GM10847 (cell line): ENCODE data around the gene PLCL1.

Experiments
- POLR2A ChIP-seq: IDR thresholded peaks from 2 replicates; pipeline ENCODE4 v1.6.1; 2011; ENCODE audit not compliant: insufficient read length; ENCODE audit errors: extremely low read depth

The PLCL1 gene

GRCh38 chr2:198135481-198135934 is 331.1 kb downstream of the PLCL1 start:
- no peak for TF ChIP-seq POLR2A

GRCh38 chr2:198136142-198136541 is 331.7 kb downstream of the PLCL1 start:
- TF ChIP-seq POLR2A: no peak

GRCh38 chr2:198137733-198138132 is 333.3 kb downstream of the PLCL1 start:
- TF ChIP-seq POLR2A: no peak

- no peak for TF ChIP-seq POLR2A
Observed at GRCh38 chr2:198141726-198142125, 337.3 kb downstream of the PLCL1 start.

- no peak for TF ChIP-seq POLR2A
Observed at GRCh38 chr2:198143156-198143555, 338.8 kb downstream of the PLCL1 start.

- TF ChIP-seq POLR2A: no peak
Observed at GRCh38 chr2:198143793-198144192, 339.4 kb downstream of the PLCL1 start.

GRCh38 chr2:198144660-198145059 is 340.3 kb downstream of the PLCL1 start:
- TF ChIP-seq POLR2A: no peak

GRCh38 chr2:198146346-198146940 is 342.1 kb downstream of the PLCL1 start:
- TF ChIP-seq POLR2A: no peak

- no peak for TF ChIP-seq POLR2A
Observed at GRCh38 chr2:198157314-198157713, 352.9 kb downstream of the PLCL1 start.

- no peak for TF ChIP-seq POLR2A
Observed at GRCh38 chr2:198161151-198161550, 356.8 kb downstream of the PLCL1 start.

- TF ChIP-seq POLR2A: no peak
Observed at GRCh38 chr2:198162276-198162675, 357.9 kb downstream of the PLCL1 start.

GRCh38 chr2:198164843-198165242 is 360.4 kb downstream of the PLCL1 start:
- no peak for TF ChIP-seq POLR2A

GRCh38 chr2:198165289-198165688 is 360.9 kb downstream of the PLCL1 start:
- no peak for TF ChIP-seq POLR2A

- TF ChIP-seq POLR2A: no peak
Observed at GRCh38 chr2:198167346-198167745, 363.0 kb downstream of the PLCL1 start.

- TF ChIP-seq POLR2A: no peak
Observed at GRCh38 chr2:198168651-198169050, 364.3 kb downstream of the PLCL1 start.

GRCh38 chr2:198173242-198173641 is 368.8 kb downstream of the PLCL1 start:
- no peak for TF ChIP-seq POLR2A

- no peak for TF ChIP-seq POLR2A
Observed at GRCh38 chr2:198173864-198174263, 369.5 kb downstream of the PLCL1 start.
